Measurements from ENCODE around the gene EIF2AK2.

- TF ChIP-seq ZNF384 (IDR thresholded peaks at IDR 0.05) (no peak), FOXK2 (IDR thresholded peaks at IDR 0.05) (no peak), HDGF (IDR thresholded peaks at IDR 0.05; ENCODE audit: borderline replicate concordance) (no peak), ELF4 (IDR thresholded peaks at IDR 0.05) (no peak)
These were observed 76.5 kb downstream of the EIF2AK2 start for GRCh38 chr2:37080266-37080665.

Data from HEK293T (cell line).